Heart left ventricle (tissue), 16 donors: Measurements from ENCODE around the gene ETV2. TPM values are rescaled to one million over a fixed set of nuclear protein-coding genes. Genes with fewer than 3 reads are reported as not detected.

Experiments
- ATAC-seq, 4 donors: fragments of 200-7000 bp; cut with Tn5 transposase; one replicate each; pipeline ENCODE4 v1.9.1; 2020 to 2022; ENCODE audit warnings: moderate library complexity in 4 of 4, mild to moderate bottlenecking in 3 of 4, moderate number of reproducible peaks in 1 of 4
- DNase-seq, 5 donors: peaks; one replicate each; pipeline ENCODE4 v3.0.0-alpha.2; 2020
- H3K27ac ChIP-seq, 12 donors: fragments of 200-600 bp; sonication (generic) in 4 of 12; one replicate each; pipeline versions ENCODE4 v1.5.0 to v1.8.0; 2016 to 2022; ENCODE audit warnings: mild to moderate bottlenecking in 2 of 12
- H3K27me3 ChIP-seq, 9 donors: fragments of 200-600 bp; sonication (generic) in 2 of 9; one replicate each; pipeline versions ENCODE4 v1.5.1 to v1.8.0; 2016 to 2022; ENCODE audit warnings: mild to moderate bottlenecking in 3 of 9
- H3K36me3 ChIP-seq, 9 donors: fragments of 200-600 bp; sonication (generic) in 2 of 9; one replicate each; pipeline versions ENCODE4 v1.5.0 to v1.8.0; 2018 to 2022; ENCODE audit warnings: mild to moderate bottlenecking in 2 of 9
- H3K4me1 ChIP-seq, 12 donors: fragments of 200-600 bp; sonication (generic) in 4 of 12; one replicate each; pipeline versions ENCODE4 v1.5.0 to v1.8.0; 2016 to 2022; ENCODE audit warnings: mild to moderate bottlenecking in 3 of 12
- H3K4me3 ChIP-seq, 12 donors: fragments of 200-600 bp; sonication (generic) in 4 of 12; one replicate each; pipeline versions ENCODE4 v1.5.0 to v1.8.0; 2017 to 2022; ENCODE audit warnings: mild to moderate bottlenecking in 9 of 12, moderate library complexity in 4 of 12
- H3K9me3 ChIP-seq, 12 donors: fragments of 200-600 bp; sonication (generic) in 4 of 12; one replicate each; pipeline versions ENCODE4 v1.5.0 to v1.8.0; 2016 to 2022; ENCODE audit warnings: mild to moderate bottlenecking in 1 of 12
- POLR2A ChIP-seq, 2 donors: fragments of 450-650 bp; IDR thresholded peaks; one replicate each; pipeline ENCODE4 v1.6.1; 2017; ENCODE audit warnings: antibody characterized with exemption in 2 of 2, mild to moderate bottlenecking in 2 of 2, moderate library complexity in 2 of 2
- WGBS, 4 donors: extraction: QIAGEN DNeasy Blood & Tissue Kit in 2 of 4; methylation state at CpG; one replicate each; pipeline versions ENCODE4 v1.1.5 to v1.1.7; 2013 to 2018; 5-methylcytosine and 5-hydroxymethylcytosine counted together
- intact Hi-C, 10 donors: fragments of 100-400 bp; cut with DNase I; formaldehyde crosslinking; loops; one replicate each; pipeline versions ENCODE4 v1.11.1 to v1.14.2; 2022
- polyA plus RNA-seq, 2 donors: library from polyadenylated mRNA; stranded (reverse); fragments of 200-250 nt; gene quantifications; one replicate each; pipeline ENCODE4 v1.2.3, GENCODE V29; 2013
- total RNA-seq, 9 donors: library from RNA; depleted of rRNA in 2 of 9; stranded (reverse); fragments of >200 nt in 2 of 9; fragmentation: NEBNext Ultra II Directional in 3 of 9; extraction: Animal tissue kit (Norgen Biotek cat#: 25700) in 3 of 9; gene quantifications; one replicate each; pipeline versions ENCODE4 v1.1.0 to v1.2.4, GENCODE V29; 2016 to 2023
- TF ChIP-seq, protein P1 (sequence below), 12 donors: fragments of 200-600 bp; sonication (generic) in 4 of 12; IDR thresholded peaks; one replicate each; pipeline versions ENCODE4 v1.5.0 to v1.8.0; 2018 to 2022; ENCODE audit warnings: antibody characterized with exemption in 12 of 12, mild to moderate bottlenecking in 5 of 12
- donor health status: ischemic (EF 13 %, LVEDD 7.1; RV severe dilation, severe dysfunction).
- donor health status: healthy with polysubstance abuse.
- donor health status: DM: no; HTN: yes; CAD: no.
- donor health status: DM: no; HTN: no; CAD: no.
- donor health status: ischemic (EF 25% LVEDD 6.9; RV normal size, moderate dysfunction).
- donor health status: ischemic (EF 25% LVEDD 5.7; RV mildly dilated, moderate dysfunction).
- donor health status: healthy.
- donor health status: DM: yes; HTN: yes; CAD: no.
- donor health status: ischemic (EF 35%, LVEDD 5.7; RV mildly dilated, moderate dysfunction).
- donor health status: nonischemic (EF 11% LVEDD 7.7; RV severe dilation, severe dysfunction).
- donor health status: DM: yes; HTN: yes; CAD: no.
- donor health status: PGD.
- donor health status: ischemic (EF 29% LVEDD 5.4; RV normal size, mild dysfunction).
- donor health status: nonischemic (EF 23%, LVEDD 6.1; RV moderate dilation, normal function).

ETV2 gene
- total and polyA plus RNA-seq, 11 donors = 0.23 to 1.6 (median 0.62) TPM; not detected in 2

- no peak for TF ChIP-seq POLR2A (IDR thresholded peaks at IDR 0.05)
- TF ChIP-seq, protein P1, sequence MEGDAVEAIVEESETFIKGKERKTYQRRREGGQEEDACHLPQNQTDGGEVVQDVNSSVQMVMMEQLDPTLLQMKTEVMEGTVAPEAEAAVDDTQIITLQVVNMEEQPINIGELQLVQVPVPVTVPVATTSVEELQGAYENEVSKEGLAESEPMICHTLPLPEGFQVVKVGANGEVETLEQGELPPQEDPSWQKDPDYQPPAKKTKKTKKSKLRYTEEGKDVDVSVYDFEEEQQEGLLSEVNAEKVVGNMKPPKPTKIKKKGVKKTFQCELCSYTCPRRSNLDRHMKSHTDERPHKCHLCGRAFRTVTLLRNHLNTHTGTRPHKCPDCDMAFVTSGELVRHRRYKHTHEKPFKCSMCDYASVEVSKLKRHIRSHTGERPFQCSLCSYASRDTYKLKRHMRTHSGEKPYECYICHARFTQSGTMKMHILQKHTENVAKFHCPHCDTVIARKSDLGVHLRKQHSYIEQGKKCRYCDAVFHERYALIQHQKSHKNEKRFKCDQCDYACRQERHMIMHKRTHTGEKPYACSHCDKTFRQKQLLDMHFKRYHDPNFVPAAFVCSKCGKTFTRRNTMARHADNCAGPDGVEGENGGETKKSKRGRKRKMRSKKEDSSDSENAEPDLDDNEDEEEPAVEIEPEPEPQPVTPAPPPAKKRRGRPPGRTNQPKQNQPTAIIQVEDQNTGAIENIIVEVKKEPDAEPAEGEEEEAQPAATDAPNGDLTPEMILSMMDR (IDR thresholded peaks at IDR 0.05) = no peak
- WGBS, 4 donors = 73 to 91% (median 83%) methylated on average over 1 of the region's 1 CpG
- H3K36me3 ChIP-seq = peaks cover 0 to 21% (median 0%) of the 10 kb centered on the region in 9 donors
- DNase-seq = no peak
- H3K27ac ChIP-seq = no peak overlapping the region
- peaks cover 0 to 22% (median 10%) of the 10 kb centered on the region in 12 donors for H3K4me1 ChIP-seq
- H3K27me3 ChIP-seq = no peaks in the 10 kb centered on the region
- H3K9me3 ChIP-seq = peaks cover 0 to 3% (median 0%) of the 10 kb centered on the region in 12 donors
- ATAC-seq = no peak
- intact Hi-C loops = loop anchor here in 3 of 10 donors (5.0 to 10.0 kb wide), 2 partner anchors 66 to 69 kb away; partner anchors contain the start of gene TMEM147 (in 3 of the 3)
- H3K4me3 ChIP-seq = peak overlapping the region in 1 of 12 donors; percentile 86
Measured at GRCh38 chr19:35613574-35613973, 28.0 kb upstream of the ETV2 start.

DNA sequence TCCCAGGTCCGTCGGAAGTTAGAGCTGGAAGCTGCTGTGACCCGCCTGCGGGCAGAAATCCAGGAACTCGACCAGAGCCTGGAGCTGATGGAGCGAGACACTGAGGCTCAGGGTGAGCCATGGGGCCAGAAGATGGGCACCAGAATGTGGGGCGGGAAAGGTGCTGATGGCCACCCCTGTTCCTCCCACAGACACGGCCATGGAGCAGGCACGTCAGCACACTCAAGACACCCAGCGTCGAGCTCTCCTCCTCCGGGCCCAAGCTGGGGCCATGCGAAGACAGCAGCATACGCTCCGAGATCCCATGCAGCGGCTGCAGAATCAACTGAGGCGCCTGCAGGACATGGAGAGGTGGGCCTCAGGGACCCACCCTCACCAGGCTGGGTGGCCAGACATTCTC, 26.5 kb upstream of the ETV2 start:
- no peaks in the 10 kb centered on the region for H3K9me3 ChIP-seq
- H3K27me3 ChIP-seq = no peaks in the 10 kb centered on the region
- peak in 1 of 5 donors; percentile 60 for DNase-seq
- no peak overlapping the region for H3K27ac ChIP-seq
- intact Hi-C loops = loop anchor here in 1 of 10 donors (10.0 kb wide), 1 partner anchor 70 kb away; the partner anchor contains the start of gene TMEM147
- peaks cover 0 to 16% (median 10%) of the 10 kb centered on the region in 12 donors for H3K4me1 ChIP-seq
- 92 to 95% (median 93%) methylated on average over 15 to 17 of the region's 17 CpGs for WGBS, 4 donors
- TF ChIP-seq POLR2A (IDR thresholded peaks at IDR 0.05) = no peak
- TF ChIP-seq, protein P1 (IDR thresholded peaks at IDR 0.05) = no peak
- ATAC-seq = no peak
- H3K4me3 ChIP-seq = no peak overlapping the region
- H3K36me3 ChIP-seq = peaks cover 0 to 23% (median 0%) of the 10 kb centered on the region in 9 donors

DNA sequence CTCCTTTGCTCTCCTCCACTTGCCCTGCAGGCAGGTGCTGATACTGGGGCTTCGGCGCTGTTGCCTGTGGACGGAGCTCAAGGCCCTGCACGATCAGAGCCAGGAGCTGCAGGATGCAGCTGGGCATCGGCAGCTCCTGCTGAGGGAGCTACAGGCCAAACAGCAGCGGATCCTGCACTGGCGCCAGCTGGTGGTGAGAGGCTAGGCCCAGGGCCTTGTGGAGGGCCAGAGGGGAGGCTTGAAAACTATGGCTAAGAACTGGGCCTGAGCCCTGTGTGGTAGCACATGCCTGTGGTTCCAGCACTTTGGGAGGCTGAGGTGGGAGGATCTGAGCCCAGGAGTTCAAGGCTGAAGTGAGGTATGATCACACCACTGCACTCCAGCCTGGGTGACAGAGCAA, 22.7 kb upstream of the ETV2 start:
- peaks cover 0 to 31% (median 0%) of the 10 kb centered on the region in 9 donors for H3K36me3 ChIP-seq
- WGBS, 4 donors = 70 to 83% (median 82%) methylated on average over 5 to 7 of the region's 7 CpGs

GRCh38 chr19:35619290-35619923, 22.1 kb upstream of the ETV2 start:
- no peak for DNase-seq
- H3K36me3 ChIP-seq = peaks cover 0 to 31% (median 0%) of the 10 kb centered on the region in 9 donors
- no peak overlapping the region for H3K27ac ChIP-seq
- H3K4me1 ChIP-seq = no peaks in the 10 kb centered on the region
- no peak overlapping the region for H3K4me3 ChIP-seq
- no peaks in the 10 kb centered on the region for H3K27me3 ChIP-seq
- no peak for ATAC-seq
- intact Hi-C loops = loop anchor here in 1 of 10 donors (10.0 kb wide), 1 partner anchor 75 kb away; the partner anchor contains the start of gene TMEM147
- 81 to 98% (median 96%) methylated on average over 5 to 12 of the region's 12 CpGs for WGBS, 4 donors
- no peaks in the 10 kb centered on the region for H3K9me3 ChIP-seq
- TF ChIP-seq, protein P1 (IDR thresholded peaks at IDR 0.05) = no peak
- no peak for TF ChIP-seq POLR2A (IDR thresholded peaks at IDR 0.05)

More for the DNA sequence above, 22.7 kb upstream of the ETV2 start:
- Histone ChIP-seq H3K27me3 (no peaks in the 10 kb centered on the region), H3K4me1 (no peaks in the 10 kb centered on the region), H3K9me3 (no peaks in the 10 kb centered on the region), H3K4me3 (no peak overlapping the region), H3K27ac (no peak overlapping the region)
- intact Hi-C loops = loop anchor here in 1 of 10 donors (10.0 kb wide), 1 partner anchor 74 kb away; the partner anchor contains the start of gene TMEM147
- no peak for TF ChIP-seq POLR2A (IDR thresholded peaks at IDR 0.05)
- TF ChIP-seq, protein P1 (IDR thresholded peaks at IDR 0.05) = no peak
- ATAC-seq = no peak
- peak in 1 of 5 donors; percentile 28 for DNase-seq
